SK-N-MC (cell line): ENCODE measurements around the gene INCENP.

Experiments used
- EZH2 ChIP-seq: fragments of 200-600 bp; sonication (generic); IDR thresholded peaks from one replicate; pipeline ENCODE4 v1.6.1; 2017; ENCODE audit warnings: antibody characterized with exemption
- POLR2AphosphoS5 ChIP-seq: IDR thresholded peaks from 2 replicates; pipeline ENCODE4 v1.6.1; 2012; ENCODE audit warnings: mild to moderate bottlenecking, low read depth, low read length, borderline replicate concordance

DNA sequence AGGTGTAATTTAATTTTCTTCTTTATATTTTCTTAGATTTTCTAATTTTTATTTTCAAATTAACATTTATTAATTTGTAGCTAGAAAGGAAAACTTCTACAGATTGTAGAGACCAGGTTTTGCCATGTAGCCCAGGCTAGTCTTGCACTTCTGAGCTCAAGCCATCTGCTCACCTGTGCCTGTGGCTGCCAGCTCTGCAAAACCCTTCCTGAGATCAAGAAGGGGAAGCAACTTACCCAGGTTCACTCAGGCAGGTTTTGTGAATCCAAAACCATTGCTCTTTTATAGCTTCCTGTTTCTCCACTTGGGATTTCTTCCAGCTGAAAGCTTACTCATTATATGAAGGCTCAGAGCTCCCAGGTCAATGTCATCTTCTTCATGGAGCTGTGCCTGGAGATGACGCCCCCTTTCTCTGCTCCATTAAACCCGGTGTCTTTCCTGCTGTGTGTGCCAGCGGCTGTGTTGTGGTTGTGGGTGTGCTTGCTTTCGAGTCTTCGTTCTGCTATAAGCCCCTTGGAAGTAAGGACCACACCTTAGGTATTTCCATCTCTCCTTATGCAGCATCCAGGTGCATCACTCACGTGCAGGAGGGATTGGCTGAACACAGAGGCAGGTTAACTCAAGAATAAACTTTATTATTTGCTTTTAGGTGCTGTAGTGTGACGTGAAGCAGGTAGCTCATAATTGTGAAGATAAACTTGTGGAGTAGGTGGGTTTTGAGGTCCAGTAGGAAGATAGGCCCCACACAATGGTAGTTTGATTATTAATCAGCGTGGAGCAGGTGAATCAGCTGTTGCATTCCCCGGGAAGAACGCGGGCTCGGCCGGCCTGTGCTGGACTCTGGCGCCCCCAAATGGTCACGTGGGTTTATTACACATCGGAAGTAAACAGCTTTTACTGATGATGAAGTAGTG is 42.2 kb upstream of the INCENP start:
- TF ChIP-seq POLR2AphosphoS5: no peak
- no peak for TF ChIP-seq EZH2
